SH-SY5Y (cell line): ENCODE data around the gene ZMIZ1.

Experiments used
- GATA2 ChIP-seq: IDR thresholded peaks from 2 replicates; pipeline ENCODE4 v1.6.1; 2011; ENCODE audit warnings: mild to moderate bottlenecking, low read depth, low read length
- GATA3 ChIP-seq: IDR thresholded peaks from 2 replicates; pipeline ENCODE4 v1.6.1; 2011; ENCODE audit warnings: low read depth, mild to moderate bottlenecking, low read length, moderate library complexity

GRCh38 chr10:79021948-79022499 lies 46.7 kb upstream of the ZMIZ1 start:
- TF ChIP-seq GATA3 (no peak), GATA2 (no peak)
